ENCODE results near the gene PRICKLE4.
"Not testable (repeated sequence)": the region's sequence is repeated elsewhere in the genome, so short reads cannot be mapped to it uniquely, and the experiment has no call there.

PRICKLE4 gene

GRCh38 chr6:41798901-41799558, 18.4 kb downstream of the PRICKLE4 start:
- no peak for DNase-seq (ENCODE audit: low spot score)

GRCh38 chr6:41799559-41799911, 19.0 kb downstream of the PRICKLE4 start:
- no peak for DNase-seq (ENCODE audit: low spot score)

- no peak for DNase-seq (ENCODE audit: low spot score)
Observed at GRCh38 chr6:41801380-41801779, 20.8 kb downstream of the PRICKLE4 start.

DNA sequence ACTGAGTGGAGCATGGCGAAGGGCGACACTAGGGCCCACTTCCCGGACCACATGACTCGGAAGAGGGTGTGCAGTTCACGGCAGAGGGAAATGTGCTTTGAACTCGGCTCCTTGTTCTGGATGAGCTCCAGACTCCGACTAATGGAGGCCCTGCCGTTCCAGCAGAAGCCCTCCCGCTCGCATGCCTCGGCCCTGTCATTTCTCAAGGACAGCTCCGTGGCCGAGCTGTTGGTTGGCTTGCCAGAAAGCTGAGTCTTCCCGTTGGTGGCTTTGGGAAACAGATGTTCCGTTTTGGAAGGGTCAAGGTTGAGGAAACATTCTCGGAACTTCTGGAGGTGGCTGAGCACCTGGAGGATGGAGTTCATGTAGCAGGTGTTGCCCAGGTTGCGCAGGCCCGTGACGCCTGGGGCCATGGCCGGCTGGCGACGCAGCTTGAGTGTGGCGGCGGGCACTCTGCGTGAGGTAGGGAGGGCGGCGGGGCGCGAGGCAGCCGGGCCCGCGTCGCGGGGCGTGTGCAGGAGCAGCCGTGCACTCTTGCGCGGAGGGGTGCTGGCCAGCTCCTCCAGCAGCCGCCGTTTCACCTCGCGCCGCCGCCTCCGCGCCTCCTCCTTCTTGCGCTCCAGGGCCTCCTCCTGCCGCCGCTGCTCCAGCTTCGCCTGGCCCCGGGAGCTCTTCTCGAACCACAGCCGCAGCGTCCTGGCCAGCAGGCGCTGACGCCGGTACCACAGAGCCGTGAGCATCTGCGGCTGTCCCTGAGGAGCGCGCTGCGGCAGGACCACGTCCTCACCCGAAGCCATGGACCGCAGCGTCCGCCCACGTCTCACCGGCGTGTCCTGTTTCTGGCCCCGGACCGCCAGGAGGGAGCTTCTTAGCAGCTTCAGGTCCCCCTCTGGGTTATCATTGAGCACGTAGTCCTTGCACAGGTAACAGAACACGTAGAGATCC, 25.5 kb downstream of the PRICKLE4 start:
- no peak for DNase-seq (ENCODE audit: low spot score)

DNA sequence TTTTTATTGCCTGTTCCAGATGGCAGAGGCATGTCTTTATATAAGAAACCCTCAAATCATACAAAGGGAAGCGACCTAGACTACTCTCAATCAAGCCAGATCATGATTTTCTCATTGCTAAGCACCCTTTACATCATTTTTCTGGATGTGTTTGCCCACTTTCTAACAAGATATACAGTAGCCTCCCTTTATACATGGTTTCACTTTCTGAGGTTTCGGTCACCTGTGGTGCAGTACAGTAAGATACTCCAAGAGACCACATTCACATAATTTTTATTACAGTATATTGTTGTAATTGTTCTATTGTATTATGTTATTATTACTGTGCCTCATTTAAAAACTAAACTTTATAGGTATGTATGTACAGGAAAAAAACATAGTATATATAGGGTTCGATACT, 30.5 kb downstream of the PRICKLE4 start:
- no peak for DNase-seq (ENCODE audit: low spot score)

GRCh38 chr6:41811946-41812345, 31.4 kb downstream of the PRICKLE4 start:
- not testable (repeated sequence) for DNase-seq (ENCODE audit: low spot score)

- DNase-seq (ENCODE audit: low spot score) = no peak
Observed at GRCh38 chr6:41813469-41813868, 32.9 kb downstream of the PRICKLE4 start.

DNA sequence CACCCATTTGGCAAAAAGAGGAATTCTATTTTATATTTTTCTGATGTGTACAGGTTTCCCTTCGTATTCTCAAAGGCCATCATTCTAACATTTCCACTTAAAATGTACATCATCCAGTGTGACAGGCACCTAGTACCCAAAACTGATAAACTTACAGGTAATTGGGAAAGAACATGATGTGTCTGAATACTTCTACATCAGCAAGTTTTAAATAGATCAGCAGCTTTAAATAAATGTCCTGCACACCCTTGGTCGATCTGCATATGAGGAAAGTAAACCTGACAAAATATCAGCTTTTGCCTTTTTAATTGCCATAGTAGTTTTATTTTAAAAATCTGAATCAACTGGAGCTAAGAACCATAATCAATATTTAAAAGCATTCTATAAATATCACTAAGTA, 33.4 kb downstream of the PRICKLE4 start:
- no peak for DNase-seq (ENCODE audit: low spot score)

DNA sequence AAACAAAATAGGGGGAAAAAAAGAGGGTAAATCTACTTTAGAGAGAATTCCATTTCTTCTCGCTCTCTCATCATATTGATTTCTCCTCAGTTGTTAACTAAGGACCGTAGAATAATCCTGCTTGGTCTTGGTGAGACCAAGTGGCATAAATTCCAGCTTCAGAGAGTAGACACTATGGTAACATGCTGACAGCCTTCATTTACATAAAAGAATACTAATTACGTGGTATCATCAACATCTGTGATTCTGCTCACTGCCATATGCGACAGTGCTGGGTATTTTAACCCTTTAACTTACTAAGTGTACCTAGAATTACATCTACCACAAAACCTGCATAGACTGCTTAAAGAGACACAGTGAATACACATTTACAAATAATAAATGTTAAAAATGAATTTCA, 34.0 kb downstream of the PRICKLE4 start:
- no peak for DNase-seq (ENCODE audit: low spot score)

GRCh38 chr6:41815587-41815986, 35.0 kb downstream of the PRICKLE4 start:
- no peak for DNase-seq (ENCODE audit: low spot score)

DNA sequence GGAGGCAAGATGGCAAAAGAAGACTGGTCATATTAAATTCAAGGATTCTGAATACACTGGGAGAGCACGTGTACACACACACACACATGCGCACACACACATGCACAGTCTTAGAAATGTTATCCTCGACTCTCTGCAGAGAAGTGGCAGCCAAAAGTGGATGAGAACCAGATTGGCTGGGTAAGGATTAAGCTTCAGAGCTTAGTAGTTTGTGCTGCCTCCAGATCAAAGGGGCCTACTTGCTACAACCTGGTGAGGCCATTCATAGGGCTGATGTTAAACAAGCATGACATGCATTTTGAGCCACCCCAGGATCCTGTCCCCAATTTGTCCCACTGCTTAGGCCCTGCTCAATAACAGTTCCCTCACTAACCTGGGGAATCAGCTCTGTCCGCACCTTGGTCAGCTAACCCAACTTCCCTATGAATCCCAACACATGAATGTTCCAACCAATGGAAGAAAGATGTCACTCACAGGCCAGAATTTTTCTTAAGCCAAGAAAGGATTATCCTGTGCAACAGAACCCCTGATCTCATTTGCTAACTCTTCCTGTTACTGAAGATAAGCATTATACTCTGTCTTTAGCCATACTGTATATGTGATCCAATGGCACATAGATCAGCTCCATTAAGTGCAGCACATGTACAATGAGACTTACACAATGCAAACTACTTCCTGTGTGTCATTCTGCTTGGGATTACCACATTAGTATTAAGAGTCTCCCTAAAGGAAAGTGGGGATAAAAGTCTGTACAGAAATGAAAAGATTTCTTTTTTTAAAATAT, 37.9 kb downstream of the PRICKLE4 start:
- DNase-seq (ENCODE audit: low spot score) = no peak

GRCh38 chr6:41821266-41821665, 40.7 kb downstream of the PRICKLE4 start:
- no peak for DNase-seq (ENCODE audit: low spot score)

- DNase-seq (ENCODE audit: low spot score) = no peak
Observed at GRCh38 chr6:41822021-41822420, 41.4 kb downstream of the PRICKLE4 start.

GRCh38 chr6:41823178-41823577, 42.6 kb downstream of the PRICKLE4 start:
- DNase-seq (ENCODE audit: low spot score) = no peak

DNA sequence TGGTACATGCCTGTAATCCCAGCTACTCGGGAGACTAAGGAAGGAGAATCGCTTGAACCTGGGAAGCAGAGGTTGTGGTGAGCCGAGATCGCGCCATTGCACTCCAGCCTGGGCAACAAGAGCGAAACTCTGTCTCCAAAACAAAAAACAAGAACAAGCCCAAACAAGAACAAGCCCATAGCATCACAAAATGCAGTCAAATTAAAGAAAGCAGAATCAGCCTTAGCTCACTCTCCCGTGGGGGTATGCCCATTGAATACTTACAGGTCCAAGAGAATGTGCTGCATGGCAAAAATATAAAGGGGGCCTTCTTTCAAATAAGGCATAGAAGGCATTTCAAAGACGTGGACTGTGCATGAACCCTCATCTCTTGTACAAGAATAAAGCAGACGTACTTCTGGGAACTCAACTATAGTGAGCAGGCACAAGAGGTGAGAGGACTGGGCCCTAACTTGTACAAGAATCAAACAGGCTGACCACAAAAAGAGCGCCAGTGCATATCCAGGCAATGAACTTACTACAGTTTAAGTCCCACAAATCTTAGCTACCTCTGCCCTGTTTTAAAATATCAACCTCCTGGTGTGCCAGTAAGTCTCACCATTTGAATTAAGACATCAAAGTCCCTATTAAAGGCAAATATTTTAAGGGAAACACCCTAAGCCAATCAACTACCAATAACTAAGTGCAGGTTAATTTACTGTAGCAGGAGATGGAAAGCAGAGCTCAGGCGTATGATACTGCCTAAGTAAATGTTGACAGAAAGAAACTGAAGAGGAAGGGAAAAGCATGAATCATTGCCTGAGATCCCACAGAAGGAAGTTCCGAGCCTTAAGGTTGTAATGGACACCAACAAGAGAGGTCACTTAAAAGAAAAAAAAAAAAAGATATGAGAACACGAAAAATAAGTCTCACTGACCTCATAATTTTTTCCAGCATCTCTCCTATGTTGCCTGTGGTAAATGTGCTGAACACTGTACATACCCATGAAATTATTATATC, 44.3 kb downstream of the PRICKLE4 start:
- no peak for DNase-seq (ENCODE audit: low spot score)

DNA sequence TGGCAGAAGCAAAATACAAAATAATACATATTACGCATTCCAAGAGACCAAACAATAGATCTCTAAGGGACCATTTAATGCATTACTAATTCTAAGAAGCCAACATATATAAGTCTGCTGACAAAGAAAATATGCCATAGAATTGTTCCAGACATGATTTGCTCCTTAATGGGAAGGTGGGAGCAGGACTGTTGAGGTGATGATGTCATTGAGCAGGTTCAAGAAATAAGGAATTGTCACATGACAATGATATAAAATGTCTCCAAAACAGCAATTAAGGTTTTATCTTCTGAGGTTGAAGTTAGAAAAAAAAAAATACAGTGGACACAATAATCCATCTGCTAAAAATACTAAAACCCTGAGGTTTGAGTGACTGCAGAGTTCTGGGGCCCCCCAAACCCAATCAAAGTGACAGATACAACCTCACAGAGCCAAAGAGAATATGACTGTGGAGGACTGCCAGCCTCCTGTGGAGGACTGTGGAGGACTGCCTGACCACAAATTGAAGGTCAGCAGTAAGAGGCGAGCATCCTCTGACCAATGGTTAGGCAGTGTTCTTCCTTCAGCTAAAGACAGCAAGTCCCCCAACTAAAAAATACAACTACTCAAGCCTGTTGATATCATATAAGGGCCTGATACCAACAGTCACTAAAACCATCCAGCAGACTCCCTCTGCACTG, 45.9 kb downstream of the PRICKLE4 start:
- no peak for DNase-seq (ENCODE audit: low spot score)

GRCh38 chr6:41832263-41832662, 51.7 kb downstream of the PRICKLE4 start:
- no peak for DNase-seq (ENCODE audit: low spot score)

DNA sequence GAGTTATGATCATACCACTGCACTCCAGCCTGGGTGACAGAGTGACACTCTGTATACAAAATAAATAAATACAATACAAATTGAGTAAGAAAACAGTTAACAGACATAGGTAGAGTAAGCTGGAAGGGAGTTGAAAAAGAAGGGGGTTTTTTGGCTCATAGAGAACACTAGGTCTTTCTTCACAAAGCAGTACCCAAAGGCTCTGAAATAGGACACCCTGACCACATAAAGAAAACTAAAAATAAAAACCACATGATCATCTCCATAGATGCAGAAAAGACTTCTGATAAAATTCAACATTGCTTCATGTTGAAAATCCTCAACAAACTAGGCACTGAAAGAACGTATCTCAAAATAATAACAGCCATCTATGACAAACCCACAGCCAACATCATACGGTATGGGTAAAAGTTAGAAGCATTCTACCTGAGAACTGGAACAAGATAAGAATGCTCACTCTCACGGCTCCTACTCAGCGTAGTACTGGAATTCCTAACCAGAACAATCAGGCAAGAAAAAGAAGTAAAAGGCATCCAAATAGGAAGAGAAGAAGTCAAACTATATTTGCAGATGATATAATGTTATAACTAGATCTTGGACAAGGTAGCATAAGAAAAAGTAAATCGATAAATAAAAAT, 55.6 kb downstream of the PRICKLE4 start:
- DNase-seq (ENCODE audit: low spot score) = no peak

DNA sequence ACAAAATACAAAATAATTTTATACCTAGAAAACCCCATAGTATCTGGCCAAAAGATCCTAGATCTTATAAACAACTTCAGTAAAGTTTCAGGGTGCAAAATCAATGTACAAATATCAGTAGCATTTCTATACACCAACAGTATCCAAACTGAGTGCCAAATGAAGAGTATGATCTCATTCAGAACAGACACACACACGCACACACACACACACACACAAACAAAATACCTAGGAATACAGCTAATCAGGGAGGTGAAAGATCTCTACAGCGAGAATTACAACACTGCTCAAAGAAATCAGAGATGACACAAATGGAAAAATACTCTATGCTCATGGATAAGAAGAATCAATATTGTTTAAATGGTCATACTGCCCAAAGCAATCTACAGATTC, 56.1 kb downstream of the PRICKLE4 start:
- DNase-seq (ENCODE audit: low spot score) = no peak

Measured in hematopoietic multipotent progenitor cell treated with erythropoietin and hydrocortisone succinate and interleukin-3 and kit ligand, for 17 days (in vitro differentiated cells).